ENCODE results near the gene NMT2. TPM values are rescaled to one million over a fixed set of nuclear protein-coding genes. Genes with fewer than 3 reads are reported as not detected.

Gene NMT2
- total and polyA plus RNA-seq, 2 donors: 19.6 to 31.1 TPM

DNA sequence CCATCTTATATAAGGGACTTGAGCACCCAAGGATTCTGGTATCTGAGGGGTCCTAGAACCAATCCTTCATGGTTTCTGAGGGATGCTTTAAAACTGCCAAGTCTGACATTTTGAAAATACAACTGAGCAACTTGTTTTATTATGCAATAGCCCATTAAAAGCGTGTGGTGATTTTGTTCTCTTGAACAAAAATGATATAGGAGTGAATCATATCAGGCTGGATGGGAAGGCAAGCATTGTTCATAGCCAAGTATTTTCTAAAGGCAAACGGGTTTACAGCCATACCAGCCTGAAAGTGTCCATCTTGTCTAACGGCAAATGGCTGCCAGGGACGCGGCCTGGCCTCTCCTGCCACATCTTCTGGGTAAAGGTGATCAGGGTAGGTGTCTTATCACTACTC is 48.0 kb downstream of the NMT2 start:
- Histone ChIP-seq H3K4me3 (ENCODE audit: low read length in 2 of 2) (no peak overlapping the region), H3K9me3 (ENCODE audit: control insufficient read depth in 2 of 2, insufficient read depth in 1 of 2, low read length in 1 of 2) (no peaks in the 10 kb centered on the region), H3K36me3 (ENCODE audit: control insufficient read depth in 2 of 2, insufficient read depth in 2 of 2, low read length in 1 of 2) (peaks cover 49 to 60% of the 10 kb centered on the region in 2 donors), H3K4me1 (ENCODE audit: control insufficient read depth in 2 of 2, insufficient read depth in 2 of 2, low read length in 2 of 2) (no peaks in the 10 kb centered on the region), H3K27ac (ENCODE audit: low read depth in 1 of 2, low read length in 1 of 2) (no peak overlapping the region), H3K27me3 (ENCODE audit: control insufficient read depth in 2 of 2, insufficient read depth in 1 of 2, low read length in 1 of 2) (no peaks in the 10 kb centered on the region)
- DNase-seq (ENCODE audit: low read depth in 6 of 9, low spot score in 9 of 9): no peak
- 98% methylated on average over 5 of the region's 5 CpGs for WGBS

GRCh38 chr10:15118615-15119014 is 49.9 kb downstream of the NMT2 start:
- WGBS: 76% methylated on average over 1 of the region's 1 CpG
- Histone ChIP-seq H3K27me3 (ENCODE audit: control insufficient read depth in 2 of 2, insufficient read depth in 1 of 2, low read length in 1 of 2) (no peaks in the 10 kb centered on the region), H3K9me3 (ENCODE audit: control insufficient read depth in 2 of 2, insufficient read depth in 1 of 2, low read length in 1 of 2) (no peaks in the 10 kb centered on the region), H3K4me3 (ENCODE audit: low read length in 2 of 2) (no peak overlapping the region), H3K4me1 (ENCODE audit: control insufficient read depth in 2 of 2, insufficient read depth in 2 of 2, low read length in 2 of 2) (no peaks in the 10 kb centered on the region), H3K36me3 (ENCODE audit: control insufficient read depth in 2 of 2, insufficient read depth in 2 of 2, low read length in 1 of 2) (peaks cover 38 to 55% of the 10 kb centered on the region in 2 donors), H3K27ac (ENCODE audit: low read depth in 1 of 2, low read length in 1 of 2) (no peak overlapping the region)
- no peak for DNase-seq (ENCODE audit: low read depth in 6 of 9, low spot score in 9 of 9)

DNA sequence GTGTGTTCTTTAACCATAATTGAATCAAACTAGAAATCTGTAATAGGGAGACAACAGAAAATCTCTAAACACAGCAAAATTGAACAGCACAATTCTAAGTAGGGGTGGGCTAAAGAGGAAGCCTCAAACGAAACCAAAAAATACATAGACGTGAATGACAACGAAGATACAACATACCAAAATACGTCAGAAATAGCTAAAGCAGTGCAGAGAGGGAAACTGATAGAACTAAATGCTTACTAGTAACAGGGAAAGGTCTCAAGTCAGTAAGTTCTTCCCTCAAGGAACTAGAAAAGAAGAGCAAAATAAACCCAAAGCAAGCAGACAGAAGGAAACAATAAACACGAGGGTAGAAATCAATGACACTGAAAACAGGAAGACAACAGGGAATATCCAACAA is 52.3 kb downstream of the NMT2 start:
- H3K36me3 ChIP-seq (ENCODE audit: control insufficient read depth in 2 of 2, insufficient read depth in 2 of 2, low read length in 1 of 2): peaks cover 45 to 64% of the 10 kb centered on the region in 2 donors
- no peak overlapping the region for H3K4me3 ChIP-seq (ENCODE audit: low read length in 2 of 2)
- no peak overlapping the region for H3K27ac ChIP-seq (ENCODE audit: low read depth in 1 of 2, low read length in 1 of 2)
- DNase-seq (ENCODE audit: low read depth in 6 of 9, low spot score in 9 of 9): no peak
- no peaks in the 10 kb centered on the region for H3K9me3 ChIP-seq (ENCODE audit: control insufficient read depth in 2 of 2, insufficient read depth in 1 of 2, low read length in 1 of 2)
- no peaks in the 10 kb centered on the region for H3K4me1 ChIP-seq (ENCODE audit: control insufficient read depth in 2 of 2, insufficient read depth in 2 of 2, low read length in 2 of 2)
- no peaks in the 10 kb centered on the region for H3K27me3 ChIP-seq (ENCODE audit: control insufficient read depth in 2 of 2, insufficient read depth in 1 of 2, low read length in 1 of 2)
- WGBS: 89% methylated on average over 5 of the region's 5 CpGs

- Histone ChIP-seq H3K4me3 (ENCODE audit: low read length in 2 of 2) (no peak overlapping the region), H3K4me1 (ENCODE audit: control insufficient read depth in 2 of 2, insufficient read depth in 2 of 2, low read length in 2 of 2) (no peaks in the 10 kb centered on the region), H3K27me3 (ENCODE audit: control insufficient read depth in 2 of 2, insufficient read depth in 1 of 2, low read length in 1 of 2) (no peaks in the 10 kb centered on the region), H3K27ac (ENCODE audit: low read depth in 1 of 2, low read length in 1 of 2) (no peak overlapping the region), H3K36me3 (ENCODE audit: control insufficient read depth in 2 of 2, insufficient read depth in 2 of 2, low read length in 1 of 2) (peaks cover 36 to 65% of the 10 kb centered on the region in 2 donors), H3K9me3 (ENCODE audit: control insufficient read depth in 2 of 2, insufficient read depth in 1 of 2, low read length in 1 of 2) (no peaks in the 10 kb centered on the region)
- DNase-seq (ENCODE audit: low read depth in 6 of 9, low spot score in 9 of 9): no peak
- 97% methylated on average over 4 of the region's 4 CpGs for WGBS
Observed at GRCh38 chr10:15113766-15114165, 54.7 kb downstream of the NMT2 start.

GRCh38 chr10:15112657-15113056 is 55.8 kb downstream of the NMT2 start:
- no peak overlapping the region for H3K4me3 ChIP-seq (ENCODE audit: low read length in 2 of 2)
- no peak overlapping the region for H3K27ac ChIP-seq (ENCODE audit: low read depth in 1 of 2, low read length in 1 of 2)
- H3K36me3 ChIP-seq (ENCODE audit: control insufficient read depth in 2 of 2, insufficient read depth in 2 of 2, low read length in 1 of 2): peaks cover 31 to 64% of the 10 kb centered on the region in 2 donors
- no peaks in the 10 kb centered on the region for H3K9me3 ChIP-seq (ENCODE audit: control insufficient read depth in 2 of 2, insufficient read depth in 1 of 2, low read length in 1 of 2)
- H3K27me3 ChIP-seq (ENCODE audit: control insufficient read depth in 2 of 2, insufficient read depth in 1 of 2, low read length in 1 of 2): no peaks in the 10 kb centered on the region
- DNase-seq (ENCODE audit: low read depth in 6 of 9, low spot score in 9 of 9): no peak
- no peaks in the 10 kb centered on the region for H3K4me1 ChIP-seq (ENCODE audit: control insufficient read depth in 2 of 2, insufficient read depth in 2 of 2, low read length in 2 of 2)
- WGBS: 98% methylated on average over 13 of the region's 13 CpGs

GRCh38 chr10:15106352-15107013 is 62.0 kb downstream of the NMT2 start:
- Histone ChIP-seq H3K27ac (ENCODE audit: low read depth in 1 of 2, low read length in 1 of 2) (no peak overlapping the region), H3K36me3 (ENCODE audit: control insufficient read depth in 2 of 2, insufficient read depth in 2 of 2, low read length in 1 of 2) (peaks cover 44 to 73% of the 10 kb centered on the region in 2 donors)

DNA sequence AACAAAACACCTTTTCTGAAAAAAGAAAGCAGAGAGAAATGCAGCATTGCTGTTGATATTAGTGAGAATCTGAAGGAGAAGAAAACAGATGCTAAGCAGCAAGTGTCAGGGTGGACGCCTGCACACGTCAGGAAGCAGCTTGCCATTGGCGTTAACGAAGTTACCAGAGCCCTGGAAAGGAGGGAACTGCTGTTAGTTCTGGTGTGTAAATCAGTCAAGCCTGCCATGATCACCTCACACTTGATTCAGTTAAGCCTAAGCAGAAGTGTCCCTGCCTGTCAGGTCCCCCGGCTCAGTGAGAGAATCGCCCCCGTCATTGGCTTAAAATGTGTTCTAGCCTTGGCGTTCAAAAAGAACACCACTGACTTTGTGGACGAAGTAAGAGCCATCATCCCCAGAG is 65.0 kb downstream of the NMT2 start:
- Histone ChIP-seq H3K36me3 (ENCODE audit: control insufficient read depth in 2 of 2, insufficient read depth in 2 of 2, low read length in 1 of 2) (peaks cover 35 to 53% of the 10 kb centered on the region in 2 donors), H3K27ac (ENCODE audit: low read depth in 1 of 2, low read length in 1 of 2) (no peak overlapping the region), H3K4me1 (ENCODE audit: control insufficient read depth in 2 of 2, insufficient read depth in 2 of 2, low read length in 2 of 2) (peaks cover 6 to 8% of the 10 kb centered on the region in 2 donors), H3K9me3 (ENCODE audit: control insufficient read depth in 2 of 2, insufficient read depth in 1 of 2, low read length in 1 of 2) (no peaks in the 10 kb centered on the region), H3K27me3 (ENCODE audit: control insufficient read depth in 2 of 2, insufficient read depth in 1 of 2, low read length in 1 of 2) (no peaks in the 10 kb centered on the region), H3K4me3 (ENCODE audit: low read length in 2 of 2) (no peak overlapping the region)
- no peak for DNase-seq (ENCODE audit: low read depth in 6 of 9, low spot score in 9 of 9)
- 94% methylated on average over 9 of the region's 9 CpGs for WGBS

More at GRCh38 chr10:15106352-15107013, 62.0 kb downstream of the NMT2 start:
- DNase-seq (ENCODE audit: low read depth in 6 of 9, low spot score in 9 of 9): peak in 7 of 9 donors; percentile 44 to 70 (median 60)
- no peaks in the 10 kb centered on the region for H3K27me3 ChIP-seq (ENCODE audit: control insufficient read depth in 2 of 2, insufficient read depth in 1 of 2, low read length in 1 of 2)
- H3K4me3 ChIP-seq (ENCODE audit: low read length in 2 of 2): no peak overlapping the region
- H3K4me1 ChIP-seq (ENCODE audit: control insufficient read depth in 2 of 2, insufficient read depth in 2 of 2, low read length in 2 of 2): no peaks in the 10 kb centered on the region
- 66% methylated on average over 8 of the region's 8 CpGs for WGBS
- no peaks in the 10 kb centered on the region for H3K9me3 ChIP-seq (ENCODE audit: control insufficient read depth in 2 of 2, insufficient read depth in 1 of 2, low read length in 1 of 2)

DNA sequence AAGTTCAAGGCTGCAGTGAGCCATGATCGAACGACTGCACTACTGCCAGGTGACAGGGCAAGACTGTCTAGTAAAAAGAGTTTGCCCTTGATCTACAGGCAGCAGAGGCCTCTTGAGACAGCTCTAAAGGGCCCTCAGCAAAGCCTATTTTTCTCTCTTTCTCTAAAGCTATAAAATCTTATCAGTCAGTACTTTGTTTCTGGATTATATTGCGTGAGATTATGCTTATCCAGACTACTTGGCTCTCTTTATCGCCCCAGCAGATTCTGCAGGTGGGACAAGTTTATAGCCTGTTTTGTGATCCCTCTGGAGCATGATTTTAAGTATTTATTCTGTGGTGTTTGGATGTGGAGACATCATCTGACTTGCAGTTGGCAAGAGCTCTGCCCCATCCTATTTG is 68.6 kb downstream of the NMT2 start:
- no peaks in the 10 kb centered on the region for H3K27me3 ChIP-seq (ENCODE audit: control insufficient read depth in 2 of 2, insufficient read depth in 1 of 2, low read length in 1 of 2)
- H3K4me3 ChIP-seq (ENCODE audit: low read length in 2 of 2): no peak overlapping the region
- 95% methylated on average over 4 of the region's 4 CpGs for WGBS
- no peak for DNase-seq (ENCODE audit: low read depth in 6 of 9, low spot score in 9 of 9)
- no peak overlapping the region for H3K27ac ChIP-seq (ENCODE audit: low read depth in 1 of 2, low read length in 1 of 2)
- H3K9me3 ChIP-seq (ENCODE audit: control insufficient read depth in 2 of 2, insufficient read depth in 1 of 2, low read length in 1 of 2): no peaks in the 10 kb centered on the region
- H3K4me1 ChIP-seq (ENCODE audit: control insufficient read depth in 2 of 2, insufficient read depth in 2 of 2, low read length in 2 of 2): peaks cover 15 to 24% of the 10 kb centered on the region in 2 donors
- peaks cover 25 to 26% of the 10 kb centered on the region in 2 donors for H3K36me3 ChIP-seq (ENCODE audit: control insufficient read depth in 2 of 2, insufficient read depth in 2 of 2, low read length in 1 of 2)

GRCh38 chr10:15097011-15097812 is 71.3 kb downstream of the NMT2 start, which contains the start of gene RPP38:
TSS of gene RPP38 (plus strand) at chr10:15097355. CDS start at chr10:15103315, 5,960 bp downstream.
- H3K4me1 ChIP-seq (ENCODE audit: control insufficient read depth in 2 of 2, insufficient read depth in 2 of 2, low read length in 2 of 2): peaks cover 15 to 24% of the 10 kb centered on the region in 2 donors
- H3K27me3 ChIP-seq (ENCODE audit: control insufficient read depth in 2 of 2, insufficient read depth in 1 of 2, low read length in 1 of 2): no peaks in the 10 kb centered on the region
- no peaks in the 10 kb centered on the region for H3K9me3 ChIP-seq (ENCODE audit: control insufficient read depth in 2 of 2, insufficient read depth in 1 of 2, low read length in 1 of 2)
- peak; percentile 76 to 96 (median 89) for DNase-seq (ENCODE audit: low read depth in 6 of 9, low spot score in 9 of 9)
- under 1% methylated on average over 84 of the region's 84 CpGs for WGBS
- H3K27ac ChIP-seq (ENCODE audit: low read depth in 1 of 2, low read length in 1 of 2): peak within 1 kb of the TSS; percentile 96 to 98
- peaks cover 4 to 9% of the 10 kb centered on the region in 2 donors for H3K36me3 ChIP-seq (ENCODE audit: control insufficient read depth in 2 of 2, insufficient read depth in 2 of 2, low read length in 1 of 2)
- H3K4me3 ChIP-seq (ENCODE audit: low read length in 2 of 2): peak within 1 kb of the TSS; percentile 75 to 96
